Mammary microvascular endothelial cell (primary cell): ENCODE results near the gene PDGFD. TPM values are rescaled to one million over a fixed set of nuclear protein-coding genes. Genes with fewer than 3 reads are reported as not detected.

Source experiments
- total RNA-seq: library from RNA; depleted of rRNA; stranded (reverse); fragments of >200 nt; gene quantifications from 2 replicates; pipeline ENCODE4 v1.2.3, GENCODE V29; 2015

Gene PDGFD
- total RNA-seq = 14.5 and 16.1 TPM in 2 replicates

DNA sequence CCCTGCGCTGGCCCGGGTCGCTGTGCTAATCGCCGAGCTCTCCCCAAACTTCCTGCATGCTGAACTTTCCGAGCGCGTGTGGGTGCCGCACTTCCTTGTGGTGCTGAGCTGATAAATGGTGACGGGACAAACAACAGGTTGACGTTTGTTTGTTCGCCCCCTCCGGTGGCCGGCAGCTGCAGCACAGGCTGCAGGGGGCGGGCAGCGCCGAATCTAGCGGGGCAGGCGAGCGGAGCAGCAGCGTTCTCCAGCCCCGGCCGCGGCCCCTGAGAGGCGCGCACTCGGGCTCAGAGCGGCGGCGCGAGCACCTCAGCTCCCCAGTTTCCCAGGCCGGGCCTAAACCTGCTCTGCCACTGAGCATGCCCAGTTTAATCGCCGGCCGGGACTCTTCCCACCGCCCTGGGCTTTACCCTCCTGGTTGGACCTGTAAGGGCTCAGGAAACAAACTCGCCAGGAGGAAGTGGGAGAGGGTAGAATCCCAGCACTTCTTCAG, at the start of gene PDGFD:
Gene PDGFD (minus strand): TSS at position 120 of the 493 bp plus-strand sequence.

DNA sequence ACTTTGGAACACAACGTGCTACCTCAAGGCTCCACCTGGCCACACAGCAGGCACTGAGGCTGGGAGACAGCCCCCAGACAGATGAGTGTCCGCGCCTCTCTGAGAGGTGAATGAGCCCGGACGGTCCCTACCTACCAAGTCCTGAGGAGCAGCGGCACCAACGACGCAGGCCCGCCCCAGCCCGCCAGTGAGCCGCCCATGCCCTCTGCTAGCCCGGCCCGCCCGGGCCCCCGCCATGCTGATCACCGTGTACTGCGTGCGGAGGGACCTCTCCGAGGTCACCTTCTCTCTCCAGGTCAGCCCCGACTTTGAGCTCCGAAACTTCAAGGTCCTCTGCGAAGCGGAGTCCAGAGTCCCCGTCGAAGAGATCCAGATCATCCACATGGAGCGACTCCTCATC, 127.4 kb downstream of the PDGFD start, which contains the start of gene DDI1:
Gene DDI1 (plus strand): TSS at position 53 of the 400 bp plus-strand sequence. CDS start 183 bp downstream, at position 236.

Other genes starting within 250 kb of the PDGFD start
- gene DDI1, start 127.5 kb downstream of the PDGFD start, total RNA-seq = not detected in 2 replicates